Effector memory CD8-positive, alpha-beta T cell (primary cell): ENCODE measurements around the gene TNPO1.

Source experiments
- ATAC-seq: fragments of 150-1000 bp; cut with Tn5 transposase; replicated peaks from 2 replicates; pipeline ENCODE4 v1.10.0; 2021; ENCODE audit warnings: mild to moderate bottlenecking, moderate library complexity
- DNase-seq, 3 experiments: peaks; one replicate each; pipeline ENCODE4 v3.0.0; 2021
- H3K27ac Mint-ChIP-seq, 2 donors: one replicate each; pipeline ENCODE4 v1.8.0; 2022; ENCODE audit warnings: mild to moderate bottlenecking in 2 of 2, mixed read lengths in 2 of 2, moderate library complexity in 2 of 2
- H3K27me3 Mint-ChIP-seq, 2 donors: one replicate each; pipeline ENCODE4 v1.8.0; 2022; ENCODE audit warnings: mixed read lengths in 2 of 2
- H3K36me3 Mint-ChIP-seq: one replicate; pipeline ENCODE4 v1.8.0; 2022; ENCODE audit warnings: mild to moderate bottlenecking, moderate library complexity, mixed read lengths; ENCODE audit not compliant: insufficient read depth
- H3K4me1 Mint-ChIP-seq, 2 donors: one replicate each; pipeline ENCODE4 v1.8.0; 2022; ENCODE audit warnings: low read depth in 2 of 2, mixed read lengths in 2 of 2
- H3K4me3 Mint-ChIP-seq, 2 donors: one replicate each; pipeline ENCODE4 v1.8.0; 2022; ENCODE audit warnings: mild to moderate bottlenecking in 2 of 2, mixed read lengths in 2 of 2, moderate library complexity in 2 of 2
- H3K9me3 Mint-ChIP-seq, 2 donors: one replicate each; pipeline ENCODE4 v1.8.0; 2022; ENCODE audit warnings: mixed read lengths in 2 of 2

Gene TNPO1

DNA sequence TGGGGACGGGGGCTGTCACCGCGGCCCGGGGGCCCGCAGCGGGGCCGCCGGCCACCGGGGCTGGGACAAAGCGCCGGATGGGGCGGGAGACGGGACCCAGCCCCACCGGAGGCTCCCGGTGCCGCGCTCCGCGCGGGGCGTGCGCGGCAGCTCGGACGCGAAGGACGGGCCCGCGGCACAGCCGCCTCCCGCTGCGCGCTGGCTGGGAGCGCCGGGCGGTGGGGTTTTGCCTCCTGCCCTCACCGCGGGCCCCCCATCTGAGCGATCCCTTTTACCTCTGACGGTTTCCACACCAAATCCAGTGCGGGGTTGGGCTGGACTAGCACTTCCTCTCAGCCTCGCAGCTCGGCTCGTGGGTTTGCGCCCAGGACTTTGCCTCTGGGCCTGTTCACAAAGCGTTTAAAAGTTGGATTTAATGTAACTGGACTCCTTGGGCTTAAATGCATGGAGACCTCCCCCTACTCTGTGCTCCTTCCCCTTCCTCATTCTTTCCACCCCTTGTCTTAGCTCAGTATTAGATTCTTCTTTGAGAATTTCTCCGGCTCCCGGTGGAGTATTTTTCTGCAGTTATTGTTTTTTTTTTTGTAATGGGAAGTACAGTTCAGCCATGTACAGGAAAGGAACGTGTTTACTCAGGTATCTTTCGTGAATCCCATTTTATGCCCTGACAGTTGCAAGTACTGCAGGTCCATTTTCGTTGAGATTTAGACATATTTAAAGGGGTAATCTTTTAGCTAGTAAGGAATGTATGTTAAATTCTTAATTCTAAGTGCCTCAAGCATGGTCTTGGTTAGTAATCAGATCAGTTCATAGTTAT, 140.1 kb downstream of the TNPO1 start:
- DNase-seq (peak; percentile 17 to 19 (median 17)), ATAC-seq (peak; percentile 52)
- H3K4me1 Mint-ChIP-seq, result peaks cover 14 to 22% of the 10 kb centered on the region in 2 donors
- H3K36me3 Mint-ChIP-seq, result peaks cover 16% of the 10 kb centered on the region
- peaks cover 12 to 23% of the 10 kb centered on the region in 2 donors for H3K27me3 Mint-ChIP-seq
- H3K27ac Mint-ChIP-seq, result peak overlapping the region; percentile 68 to 78
- peak overlapping the region; percentile 95 for H3K4me3 Mint-ChIP-seq
- H3K9me3 Mint-ChIP-seq, result no peaks in the 10 kb centered on the region

DNA sequence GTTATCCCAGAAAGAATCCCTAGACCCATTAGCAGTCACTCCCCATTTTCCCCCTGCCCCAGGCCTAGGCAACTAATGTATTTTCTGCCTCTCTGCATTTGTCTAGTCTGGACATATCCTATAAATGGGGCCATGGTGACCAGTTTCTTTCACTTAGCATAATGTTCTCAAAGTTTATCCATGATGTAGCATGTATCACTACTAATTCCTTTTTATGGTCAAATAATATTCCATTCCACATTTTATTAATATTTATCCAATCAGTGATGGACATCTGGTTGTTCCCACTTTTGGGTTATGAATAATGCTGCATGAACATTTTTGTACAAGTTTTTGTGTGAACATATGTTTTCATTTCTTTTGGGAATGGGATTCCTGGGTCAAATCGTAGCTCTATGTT, 140.9 kb downstream of the TNPO1 start:
- peaks cover 18% of the 10 kb centered on the region for H3K36me3 Mint-ChIP-seq
- DNase-seq (no peak), ATAC-seq (no peak)
- H3K27ac Mint-ChIP-seq, result peak overlapping the region in 1 of 2 donors; percentile 78
- H3K4me1 Mint-ChIP-seq, result peaks cover 14 to 22% of the 10 kb centered on the region in 2 donors
- peak overlapping the region; percentile 95 for H3K4me3 Mint-ChIP-seq
- H3K9me3 Mint-ChIP-seq, result no peaks in the 10 kb centered on the region
- H3K27me3 Mint-ChIP-seq, result peaks cover 9 to 23% of the 10 kb centered on the region in 2 donors

DNA sequence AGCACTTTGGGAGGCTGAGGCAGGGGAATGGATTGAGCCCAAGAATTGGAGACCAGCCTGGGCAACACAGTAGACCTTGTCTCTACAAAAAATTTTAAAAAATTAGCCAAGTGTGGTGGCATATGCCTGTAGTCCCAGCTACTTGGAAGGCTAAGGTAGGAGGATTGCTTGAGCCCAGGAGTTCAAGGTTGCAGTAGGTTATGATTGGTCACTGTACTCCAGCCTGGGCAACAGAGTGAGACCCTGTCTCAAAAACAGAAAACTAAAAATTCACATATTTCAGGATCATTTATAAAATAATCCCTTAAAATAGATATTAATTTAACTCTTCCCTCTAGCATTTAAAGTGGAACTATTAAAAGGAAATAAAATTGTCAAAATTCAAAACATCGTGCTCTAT, 142.8 kb downstream of the TNPO1 start:
- peaks cover 0 to 16% of the 10 kb centered on the region in 2 donors for H3K27me3 Mint-ChIP-seq
- no peaks in the 10 kb centered on the region for H3K9me3 Mint-ChIP-seq
- peaks cover 14 to 24% of the 10 kb centered on the region in 2 donors for H3K4me1 Mint-ChIP-seq
- H3K4me3 Mint-ChIP-seq, result no peak overlapping the region
- H3K27ac Mint-ChIP-seq, result no peak overlapping the region
- DNase-seq (no peak), ATAC-seq (no peak)
- peaks cover 18% of the 10 kb centered on the region for H3K36me3 Mint-ChIP-seq
